Neural progenitor cell (in vitro differentiated cells): Measurements from ENCODE around the gene TWSG1. TPM values are rescaled to one million over a fixed set of nuclear protein-coding genes. Genes with fewer than 3 reads are reported as not detected.

Experiments
- DNase-seq: peaks from one replicate; pipeline ENCODE4 v3.0.0-alpha.2; 2016; ENCODE audit warnings: low spot score
- H2AFZ ChIP-seq: fragments of 200-600 bp; sonication (generic); replicated peaks from 2 replicates; pipeline ENCODE4 v1.6.1; 2016; ENCODE audit warnings: antibody characterized with exemption
- H3F3A ChIP-seq: fragments of 200-600 bp; sonication (generic); 2 replicates; pipeline ENCODE4 v1.6.1; 2016; ENCODE audit warnings: antibody characterized with exemption, low read depth
- H3K27ac ChIP-seq: fragments of 200-600 bp; sonication (generic); 2 replicates; pipeline ENCODE4 v1.5.1; 2016; ENCODE audit warnings: mild to moderate bottlenecking
- H3K27me3 ChIP-seq: fragments of 200-600 bp; sonication (generic); 2 replicates; pipeline ENCODE4 v1.6.1; 2016; ENCODE audit warnings: mild to moderate bottlenecking, moderate library complexity
- H3K36me3 ChIP-seq: fragments of 200-600 bp; sonication (generic); 2 replicates; pipeline ENCODE4 v1.5.1; 2016
- H3K4me1 ChIP-seq: fragments of 200-600 bp; sonication (generic); 2 replicates; pipeline ENCODE4 v1.6.1; 2016; ENCODE audit warnings: mixed run types
- H3K4me2 ChIP-seq: fragments of 200-600 bp; sonication (generic); 2 replicates; pipeline ENCODE4 v1.6.1; 2016
- H3K4me3 ChIP-seq: fragments of 200-600 bp; sonication (generic); 2 replicates; pipeline ENCODE4 v1.5.1; 2016
- H3K79me2 ChIP-seq: fragments of 200-600 bp; sonication (generic); 2 replicates; pipeline ENCODE4 v1.6.1; 2016; ENCODE audit warnings: low read depth
- H3K9ac ChIP-seq: fragments of 200-600 bp; sonication (generic); 2 replicates; pipeline ENCODE4 v1.6.1; 2016
- H3K9me3 ChIP-seq: fragments of 200-600 bp; sonication (generic); 2 replicates; pipeline ENCODE4 v1.5.1; 2016; ENCODE audit warnings: low read depth
- H4K20me1 ChIP-seq: fragments of 200-600 bp; sonication (generic); 2 replicates; pipeline ENCODE4 v1.6.1; 2016; ENCODE audit warnings: low read depth
- H3K27ac Mint-ChIP-seq: 3 replicates; pipeline ENCODE4 v1.8.0; 2021; ENCODE audit warnings: mixed read lengths
- H3K27me3 Mint-ChIP-seq: 2 replicates; pipeline ENCODE4 v1.8.0; 2022; ENCODE audit warnings: low read depth, mild to moderate bottlenecking, inconsistent platforms, moderate library complexity, mixed read lengths; ENCODE audit not compliant: insufficient read depth
- H3K36me3 Mint-ChIP-seq: 3 replicates; pipeline ENCODE4 v1.8.0; 2021; ENCODE audit warnings: mixed read lengths
- H3K4me1 Mint-ChIP-seq: 3 replicates; pipeline ENCODE4 v1.8.0; 2021; ENCODE audit warnings: mixed read lengths
- H3K4me3 Mint-ChIP-seq: 3 replicates; pipeline ENCODE4 v1.8.0; 2021; ENCODE audit warnings: mild to moderate bottlenecking, moderate library complexity, mixed read lengths
- H3K9me3 Mint-ChIP-seq: 3 replicates; pipeline ENCODE4 v1.8.0; 2020; ENCODE audit warnings: mixed read lengths
- CTCF ChIP-seq: fragments of 200-600 bp; sonication (generic); IDR thresholded peaks from 2 replicates; pipeline ENCODE4 v1.5.1; 2017; ENCODE audit warnings: antibody characterized with exemption, mild to moderate bottlenecking
- EZH2 ChIP-seq: fragments of 200-600 bp; sonication (generic); IDR thresholded peaks from 2 replicates; pipeline ENCODE4 v1.6.1; 2017; ENCODE audit warnings: antibody characterized with exemption, mild to moderate bottlenecking, moderate library complexity
- EZH2phosphoT487 ChIP-seq: fragments of 200-600 bp; sonication (generic); IDR thresholded peaks from 2 replicates; pipeline ENCODE4 v1.6.1; 2017; ENCODE audit warnings: antibody characterized with exemption
- total RNA-seq: library from RNA; depleted of rRNA; stranded (reverse); fragments of >200 nt; gene quantifications from 2 replicates; pipeline ENCODE4 v1.2.3, GENCODE V29; 2015; ENCODE audit warnings: low replicate concordance

TWSG1 gene
- total RNA-seq, 1 donor from 2014 or later: 87.9 TPM

GRCh38 chr18:9410515-9410914 is 75.9 kb downstream of the TWSG1 start:
- no peak overlapping the region for H2AFZ ChIP-seq
- H3K27ac ChIP-seq: no peak overlapping the region
- no peak overlapping the region for H3K9ac ChIP-seq
- TF ChIP-seq CTCF: no peak
- TF ChIP-seq EZH2: no peak
- no peak for TF ChIP-seq EZH2phosphoT487
- Mint-ChIP-seq H3K27me3 (peaks cover 6% of the 10 kb centered on the region), H3K36me3 (no peaks in the 10 kb centered on the region), H3K27ac (no peak overlapping the region), H3K4me3 (no peak overlapping the region), H3K9me3 (no peaks in the 10 kb centered on the region), H3K4me1 (peaks cover 3% of the 10 kb centered on the region)
- H3K27me3 ChIP-seq: no peaks in the 10 kb centered on the region
- H3K36me3 ChIP-seq: no peaks in the 10 kb centered on the region
- H3K9me3 ChIP-seq: peaks cover 4% of the 10 kb centered on the region
- H3K4me2 ChIP-seq: no peak overlapping the region
- no peak overlapping the region for H3K4me3 ChIP-seq
- no peaks in the 10 kb centered on the region for H3K79me2 ChIP-seq
- no peaks in the 10 kb centered on the region for H4K20me1 ChIP-seq
- DNase-seq: no peak
- H3F3A ChIP-seq: no peaks in the 10 kb centered on the region
- H3K4me1 ChIP-seq: no peaks in the 10 kb centered on the region

GRCh38 chr18:9413576-9413975 is 79.0 kb downstream of the TWSG1 start:
- H3K9me3 ChIP-seq: peaks cover 4% of the 10 kb centered on the region
- DNase-seq: no peak
- no peak overlapping the region for H3K9ac ChIP-seq
- H3K4me1 ChIP-seq: peaks cover 17% of the 10 kb centered on the region
- H3K4me3 Mint-ChIP-seq: no peak overlapping the region
- no peak for TF ChIP-seq EZH2phosphoT487
- no peak for TF ChIP-seq EZH2
- no peak for TF ChIP-seq CTCF
- no peak overlapping the region for H3K27ac Mint-ChIP-seq
- H3K36me3 Mint-ChIP-seq: no peaks in the 10 kb centered on the region
- H4K20me1 ChIP-seq: no peaks in the 10 kb centered on the region
- H3F3A ChIP-seq: no peaks in the 10 kb centered on the region
- H3K79me2 ChIP-seq: no peaks in the 10 kb centered on the region
- H3K4me3 ChIP-seq: no peak overlapping the region
- H3K27ac ChIP-seq: no peak overlapping the region
- no peaks in the 10 kb centered on the region for H3K9me3 Mint-ChIP-seq
- H3K27me3 ChIP-seq: no peaks in the 10 kb centered on the region
- H2AFZ ChIP-seq: no peak overlapping the region
- no peaks in the 10 kb centered on the region for H3K36me3 ChIP-seq
- peaks cover 23% of the 10 kb centered on the region for H3K4me1 Mint-ChIP-seq
- H3K27me3 Mint-ChIP-seq: peaks cover 8% of the 10 kb centered on the region
- no peak overlapping the region for H3K4me2 ChIP-seq

DNA sequence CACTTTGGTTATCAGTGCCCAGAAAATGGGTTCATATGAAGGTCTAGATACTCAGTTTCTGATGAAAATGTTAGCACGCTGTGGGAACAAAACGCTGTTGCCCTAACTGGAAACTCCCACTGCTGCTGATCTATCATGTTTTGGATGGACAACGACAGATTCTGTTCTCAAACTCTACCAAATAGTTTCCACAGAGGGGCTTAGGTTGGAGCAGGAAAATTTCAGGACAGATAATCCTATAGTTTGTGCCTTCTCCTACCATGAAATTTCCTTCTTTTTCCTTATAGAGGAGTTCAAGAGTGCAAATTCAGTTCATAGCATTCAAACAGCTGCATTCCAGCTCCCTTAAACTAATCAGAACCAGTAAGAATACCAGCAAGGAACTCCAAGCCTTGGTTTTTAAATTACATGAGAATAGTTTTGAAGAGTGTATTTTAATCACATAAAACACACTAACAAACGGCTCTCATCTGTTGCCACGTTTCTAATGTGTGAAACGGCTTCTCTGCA is 82.0 kb downstream of the TWSG1 start:
- Histone ChIP-seq H3K27me3 (no peaks in the 10 kb centered on the region), H3K9me3 (no peaks in the 10 kb centered on the region), H3K27ac (no peak overlapping the region), H3K79me2 (no peaks in the 10 kb centered on the region), H3F3A (no peaks in the 10 kb centered on the region), H3K4me2 (peak overlapping the region; percentile 49), H3K36me3 (no peaks in the 10 kb centered on the region), H3K9ac (no peak overlapping the region), H2AFZ (peak overlapping the region; percentile 89), H3K4me1 (peaks cover 17% of the 10 kb centered on the region), H4K20me1 (no peaks in the 10 kb centered on the region), H3K4me3 (no peak overlapping the region)
- no peaks in the 10 kb centered on the region for H3K9me3 Mint-ChIP-seq
- H3K27me3 Mint-ChIP-seq: peaks cover 8% of the 10 kb centered on the region
- H3K36me3 Mint-ChIP-seq: no peaks in the 10 kb centered on the region
- H3K4me3 Mint-ChIP-seq: no peak overlapping the region
- peaks cover 23% of the 10 kb centered on the region for H3K4me1 Mint-ChIP-seq
- H3K27ac Mint-ChIP-seq: peak overlapping the region; percentile 94
- DNase-seq: no peak
- TF ChIP-seq CTCF (no peak), EZH2 (no peak), EZH2phosphoT487 (no peak)
